GM21723 (cell line): ENCODE results near the gene BLTP1.
"Not testable (repeated sequence)": the region's sequence is repeated elsewhere in the genome, so short reads cannot be mapped to it uniquely, and the experiment has no call there.

Experiments
- ATAC-seq: cut with Tn5 transposase; IDR thresholded peaks from one replicate; pipeline ENCODE4 v1.9.1; 2021; ENCODE audit warnings: mild to moderate bottlenecking, moderate library complexity; ENCODE audit not compliant: unreplicated experiment

The BLTP1 gene, protein sequence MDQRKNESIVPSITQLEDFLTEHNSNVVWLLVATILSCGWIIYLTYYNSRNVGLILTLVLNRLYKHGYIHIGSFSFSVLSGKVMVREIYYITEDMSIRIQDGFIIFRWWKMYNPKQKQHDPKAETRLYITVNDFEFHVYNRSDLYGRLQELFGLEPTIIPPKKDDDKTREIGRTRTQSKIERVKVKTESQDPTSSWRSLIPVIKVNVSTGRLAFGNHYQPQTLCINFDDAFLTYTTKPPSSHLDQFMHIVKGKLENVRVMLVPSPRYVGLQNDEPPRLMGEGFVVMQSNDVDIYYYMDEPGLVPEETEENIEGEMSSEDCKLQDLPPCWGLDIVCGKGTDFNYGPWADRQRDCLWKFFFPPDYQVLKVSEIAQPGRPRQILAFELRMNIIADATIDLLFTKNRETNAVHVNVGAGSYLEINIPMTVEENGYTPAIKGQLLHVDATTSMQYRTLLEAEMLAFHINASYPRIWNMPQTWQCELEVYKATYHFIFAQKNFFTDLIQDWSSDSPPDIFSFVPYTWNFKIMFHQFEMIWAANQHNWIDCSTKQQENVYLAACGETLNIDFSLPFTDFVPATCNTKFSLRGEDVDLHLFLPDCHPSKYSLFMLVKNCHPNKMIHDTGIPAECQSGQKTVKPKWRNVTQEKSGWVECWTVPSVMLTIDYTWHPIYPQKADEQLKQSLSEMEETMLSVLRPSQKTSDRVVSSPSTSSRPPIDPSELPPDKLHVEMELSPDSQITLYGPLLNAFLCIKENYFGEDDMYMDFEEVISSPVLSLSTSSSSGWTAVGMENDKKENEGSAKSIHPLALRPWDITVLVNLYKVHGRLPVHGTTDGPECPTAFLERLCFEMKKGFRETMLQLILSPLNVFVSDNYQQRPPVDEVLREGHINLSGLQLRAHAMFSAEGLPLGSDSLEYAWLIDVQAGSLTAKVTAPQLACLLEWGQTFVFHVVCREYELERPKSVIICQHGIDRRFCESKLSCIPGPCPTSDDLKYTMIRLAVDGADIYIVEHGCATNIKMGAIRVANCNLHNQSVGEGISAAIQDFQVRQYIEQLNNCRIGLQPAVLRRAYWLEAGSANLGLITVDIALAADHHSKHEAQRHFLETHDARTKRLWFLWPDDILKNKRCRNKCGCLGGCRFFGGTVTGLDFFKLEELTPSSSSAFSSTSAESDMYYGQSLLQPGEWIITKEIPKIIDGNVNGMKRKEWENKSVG (N-terminal part only)

DNA sequence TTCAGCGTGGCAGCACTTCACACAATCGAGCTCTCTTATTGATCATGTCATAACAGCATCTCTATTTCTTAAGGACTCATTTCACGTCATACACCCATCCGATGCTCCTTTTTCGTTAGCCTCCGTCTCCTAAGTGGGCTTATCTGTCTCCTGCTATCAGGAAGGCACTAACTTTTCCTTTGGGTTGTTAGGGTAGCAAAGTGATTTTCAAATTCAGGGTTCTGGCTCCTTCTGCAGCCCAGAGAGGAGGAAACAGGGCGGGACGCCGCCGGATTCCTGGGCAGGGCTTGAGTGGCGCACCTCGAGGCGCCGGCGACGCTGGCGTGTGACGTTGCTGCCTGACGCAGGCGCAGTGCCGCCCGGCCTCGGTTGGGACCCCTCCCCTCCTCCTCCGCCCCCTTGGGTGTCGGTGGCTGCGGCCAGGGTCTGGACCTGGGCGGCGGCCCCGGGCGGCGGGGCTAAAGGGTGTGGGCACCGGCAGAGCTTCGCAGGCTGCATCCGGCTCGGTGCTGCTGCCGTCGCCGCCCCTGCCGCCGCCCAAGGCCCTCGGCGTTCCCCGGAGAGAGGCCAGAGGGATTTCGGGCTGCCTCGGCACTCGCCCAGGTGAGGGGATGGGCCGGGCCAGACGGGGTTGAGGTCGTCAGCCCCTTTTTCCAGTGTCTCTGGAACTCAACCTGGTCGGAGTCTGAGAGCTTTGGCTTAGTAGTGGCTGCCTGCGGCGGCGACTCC, at the start of gene BLTP1:
TSS of gene BLTP1 (plus strand) at position 350 of the 729 bp plus-strand sequence. CDS start 18,317 bp downstream, outside the sequence.
- peak; percentile 97 for ATAC-seq

DNA sequence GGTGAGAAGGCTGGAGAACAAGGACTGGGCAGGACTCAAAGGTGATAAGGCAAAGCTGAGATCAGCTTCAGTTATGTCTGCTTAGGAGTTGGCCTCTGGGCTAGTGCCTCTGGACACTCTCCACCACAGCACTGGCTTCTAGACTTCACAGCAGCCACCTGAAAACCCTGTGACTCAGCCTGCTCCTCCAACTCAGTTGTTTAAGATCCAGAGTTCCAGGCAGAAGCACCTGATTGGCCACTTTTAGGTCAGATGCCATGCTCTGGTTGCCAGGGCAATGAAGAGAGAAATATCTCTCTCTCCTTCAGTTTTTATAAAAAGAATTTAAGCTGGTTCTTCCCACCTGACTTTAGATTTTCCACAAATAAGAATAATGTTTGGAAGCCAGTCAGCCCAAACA, 47.9 kb upstream of the BLTP1 start:
- no peak for ATAC-seq

DNA sequence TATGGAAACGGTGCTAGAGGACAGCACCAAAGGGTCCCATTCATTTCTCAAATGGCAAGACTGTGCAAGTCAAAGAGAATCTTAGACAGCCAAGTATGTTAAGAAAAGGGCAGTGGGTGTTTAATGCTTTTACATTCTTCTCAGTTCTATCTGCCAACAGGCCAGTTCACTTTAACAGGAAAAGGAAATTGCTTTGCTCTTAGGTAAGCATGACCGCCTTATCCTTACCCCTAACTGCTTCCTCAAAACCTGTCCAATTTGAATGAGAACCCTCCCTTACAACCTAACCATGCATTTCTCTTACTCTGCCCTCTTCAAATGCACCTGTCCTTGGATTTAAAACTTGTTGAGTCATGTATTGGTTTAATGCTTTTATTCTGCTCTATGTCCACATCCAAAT, 44.5 kb upstream of the BLTP1 start:
- no peak for ATAC-seq

DNA sequence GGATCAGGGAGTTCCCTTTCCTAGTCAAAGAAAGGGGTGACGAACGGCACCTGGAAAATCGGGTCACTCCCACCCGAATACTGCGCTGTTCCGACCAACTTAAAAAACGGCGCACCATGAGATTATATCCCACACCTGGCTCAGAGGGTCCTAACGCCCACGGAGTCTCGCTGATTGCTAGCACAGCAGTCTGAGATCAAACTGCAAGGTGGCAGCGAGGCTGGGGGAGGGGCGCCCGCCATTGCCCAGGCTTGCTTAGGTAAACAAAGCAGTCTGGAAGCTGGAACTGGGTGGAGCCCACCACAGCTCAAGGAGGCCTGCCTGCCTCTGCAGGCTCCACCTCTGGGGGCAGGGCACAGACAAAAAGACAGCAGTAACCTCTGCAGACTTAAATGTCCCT, 41.8 kb upstream of the BLTP1 start:
- ATAC-seq = not testable (repeated sequence)

DNA sequence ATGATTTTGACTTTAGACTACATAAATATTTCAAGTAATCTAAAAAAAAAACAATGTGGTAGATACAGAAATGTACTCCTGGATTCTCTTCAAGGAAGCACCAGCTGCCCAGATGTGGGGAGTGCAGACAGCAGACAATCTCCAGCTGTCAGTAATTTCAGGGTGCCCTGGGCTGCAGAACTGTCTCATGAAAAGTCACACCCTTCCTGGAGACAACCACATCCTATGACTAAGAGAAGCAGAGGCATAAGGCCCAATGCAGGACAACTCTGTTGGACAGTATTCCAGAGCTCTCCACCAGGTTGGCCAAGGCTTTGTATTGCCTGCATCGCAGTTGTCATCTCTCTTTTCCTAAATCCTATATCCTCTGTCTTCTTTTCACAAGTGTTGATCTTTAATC, 34.4 kb upstream of the BLTP1 start:
- ATAC-seq = no peak

DNA sequence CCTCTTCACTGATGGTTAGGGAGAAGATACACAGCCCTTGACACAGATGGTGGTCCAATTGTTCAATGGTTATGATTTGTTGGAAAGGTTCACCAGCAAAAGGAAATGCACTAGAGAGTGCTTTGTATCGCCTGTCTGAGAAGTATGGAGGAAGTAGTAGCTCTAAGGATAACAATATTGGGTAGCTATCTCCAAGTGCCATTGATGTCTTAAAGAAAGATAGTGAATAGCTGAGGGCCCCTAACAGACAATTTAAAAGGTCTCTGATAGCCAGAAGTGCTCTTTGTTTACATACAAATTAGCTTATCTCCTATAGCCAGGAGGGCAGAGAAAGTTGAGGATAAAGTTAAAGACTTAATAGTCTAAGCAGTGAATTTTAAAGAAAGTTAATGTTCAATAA, 33.9 kb upstream of the BLTP1 start:
- no peak for ATAC-seq

DNA sequence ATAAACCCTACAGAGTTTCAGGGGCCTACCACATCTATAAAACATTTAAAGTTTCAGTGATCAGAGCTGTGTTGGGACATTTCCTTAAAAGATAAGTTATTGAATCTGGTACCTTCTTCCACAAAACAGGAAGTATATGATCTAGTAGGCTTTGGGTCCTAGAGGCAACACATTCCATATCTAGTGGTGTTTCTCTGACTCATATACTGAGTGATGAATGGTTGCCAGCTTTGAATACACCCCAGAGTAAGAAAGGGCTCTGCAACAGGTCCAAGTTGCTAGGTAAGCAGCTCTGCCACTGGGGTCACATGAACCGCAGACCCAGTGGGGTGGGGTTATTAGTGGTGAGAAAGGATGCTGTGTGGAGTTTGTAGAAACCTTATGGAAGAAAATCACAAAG, 32.4 kb upstream of the BLTP1 start:
- no peak for ATAC-seq

DNA sequence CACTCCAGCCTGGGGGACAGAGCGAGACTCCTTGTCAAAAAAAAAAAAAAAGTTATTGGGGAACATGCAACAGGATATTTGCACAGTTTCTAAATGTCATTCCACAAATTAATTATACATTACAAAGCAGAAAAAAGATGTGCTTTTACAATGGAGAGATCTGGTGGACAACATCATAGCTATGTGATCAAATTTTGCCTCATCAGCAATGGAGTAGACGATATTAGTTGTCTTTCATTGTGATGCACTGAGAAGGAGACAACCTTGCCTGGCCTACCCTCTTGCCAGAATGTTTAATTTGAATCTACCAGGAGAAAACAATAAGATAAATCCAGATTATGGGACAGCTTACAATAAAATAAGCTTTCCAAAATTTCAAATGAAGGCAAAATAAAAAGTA, 30.5 kb upstream of the BLTP1 start:
- ATAC-seq = no peak

DNA sequence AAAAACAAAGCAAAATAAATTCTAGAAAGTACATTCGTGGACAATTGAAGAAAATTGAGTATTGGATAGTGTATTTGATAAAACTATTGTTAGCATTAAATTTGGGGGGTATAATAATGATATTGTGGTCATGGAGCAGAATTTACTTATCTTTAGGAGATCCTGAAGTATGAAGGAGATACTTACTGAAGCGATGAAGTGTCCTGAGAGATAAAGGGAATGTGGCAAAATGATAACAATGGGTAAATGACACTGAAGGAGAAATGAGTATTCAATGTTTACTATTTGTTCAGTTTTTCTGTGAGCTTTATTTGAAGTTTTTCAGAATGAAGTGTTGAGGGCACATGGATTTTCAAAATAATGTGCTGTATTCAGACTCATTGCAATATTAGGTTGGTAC, 30.0 kb upstream of the BLTP1 start:
- no peak for ATAC-seq

DNA sequence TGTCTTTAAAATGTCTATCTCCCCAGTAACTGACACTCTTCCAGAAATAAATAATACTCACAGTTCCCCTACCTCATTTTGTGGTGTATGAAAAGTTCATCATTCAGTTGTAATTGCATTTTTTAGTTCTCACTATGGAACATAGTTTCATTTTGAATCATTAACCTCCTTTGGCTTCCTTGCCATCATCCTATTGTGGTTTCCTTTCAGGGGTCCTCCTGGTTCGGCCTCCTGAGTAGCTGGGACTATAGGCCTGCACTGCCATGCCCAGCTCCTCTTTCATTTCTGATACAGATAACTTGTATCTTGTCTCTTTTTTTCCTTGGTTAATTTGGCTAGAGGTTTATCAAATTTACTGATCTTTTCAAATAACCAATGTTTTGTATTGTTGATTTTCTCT, 23.1 kb upstream of the BLTP1 start:
- ATAC-seq = no peak

DNA sequence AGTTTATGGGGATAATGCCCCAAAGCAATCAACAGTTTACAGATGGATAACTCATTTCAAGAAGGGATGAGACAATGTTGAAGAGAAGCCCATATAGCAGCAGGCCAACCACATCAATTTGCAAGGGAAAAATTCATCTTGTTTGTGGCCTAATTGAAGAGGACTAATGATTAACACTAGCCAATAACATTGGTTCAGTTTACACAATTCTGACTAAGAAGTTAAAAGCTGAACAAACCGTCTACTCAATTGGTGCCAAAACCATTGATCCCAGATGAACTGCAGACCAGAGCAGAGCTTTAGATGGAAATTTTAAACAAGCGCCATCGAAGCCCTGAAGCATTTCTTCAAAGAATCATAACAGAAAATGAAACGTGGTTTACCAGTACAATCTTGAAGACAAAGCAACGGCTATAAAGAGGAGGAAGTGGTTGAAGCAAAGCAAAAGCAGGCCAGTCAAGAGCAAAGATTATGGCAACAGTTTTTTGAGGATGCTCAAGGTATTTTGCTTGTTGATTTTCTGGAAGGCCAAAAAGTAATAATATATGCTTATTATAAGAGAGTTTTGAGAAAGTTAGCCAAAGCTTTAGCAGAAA, 20.5 kb upstream of the BLTP1 start:
- ATAC-seq = no peak

DNA sequence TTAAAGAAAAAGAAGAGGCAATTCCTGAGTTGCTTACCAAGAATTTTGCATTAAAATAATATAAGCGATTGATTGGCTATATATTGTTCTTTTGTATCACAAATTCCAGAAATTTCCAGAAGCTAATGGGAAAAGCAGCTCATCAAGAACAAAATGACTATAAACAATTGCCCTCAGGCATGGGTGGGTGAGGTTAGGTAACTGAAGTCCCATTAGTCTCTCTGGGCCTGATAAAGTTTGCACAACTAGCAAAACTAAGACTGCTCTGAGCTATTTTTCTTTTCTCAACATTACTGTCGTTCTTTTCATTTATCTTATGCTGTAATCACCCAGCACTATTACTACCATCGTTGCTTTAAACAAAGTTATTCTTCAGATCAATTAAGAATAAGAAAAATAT, 19.2 kb upstream of the BLTP1 start:
- ATAC-seq = no peak

DNA sequence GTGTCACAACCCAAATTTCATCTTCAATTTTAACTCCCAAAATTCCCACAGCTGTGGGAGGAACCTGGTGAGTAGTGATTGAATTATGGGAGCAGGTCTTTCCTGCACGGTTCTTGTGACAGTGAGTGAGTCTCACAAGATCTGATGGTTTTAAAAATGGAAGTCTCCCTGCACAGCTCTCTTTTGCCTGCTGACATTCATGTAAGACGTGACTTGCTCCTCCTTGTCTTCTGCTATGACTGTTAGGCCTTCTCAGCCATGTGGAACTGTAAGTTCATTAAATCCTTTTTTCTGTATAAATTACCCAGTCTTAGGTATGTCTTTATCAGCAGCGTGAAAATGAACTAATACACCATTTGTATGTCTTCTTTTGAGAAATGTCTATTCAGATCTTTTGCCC, 13.0 kb upstream of the BLTP1 start:
- no peak for ATAC-seq

DNA sequence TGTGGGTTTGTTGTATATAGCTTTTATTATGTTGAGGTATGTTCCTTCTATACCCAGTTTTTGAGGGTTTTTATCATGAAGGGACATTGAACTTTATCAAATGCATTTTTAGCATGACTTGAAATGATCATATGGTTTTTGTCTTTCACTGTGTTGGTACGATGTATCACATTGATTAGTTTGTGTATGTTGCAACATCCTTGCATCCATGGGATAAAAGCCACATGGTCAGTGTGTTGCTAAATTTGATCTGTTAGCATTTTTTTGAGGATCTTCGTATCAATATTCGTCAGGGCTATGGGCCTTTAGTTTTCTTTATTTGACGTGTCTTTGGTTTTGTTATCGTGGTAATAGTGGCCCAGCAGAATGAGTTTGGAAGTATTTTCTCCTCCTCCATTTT, 11.3 kb upstream of the BLTP1 start:
- ATAC-seq = no peak

DNA sequence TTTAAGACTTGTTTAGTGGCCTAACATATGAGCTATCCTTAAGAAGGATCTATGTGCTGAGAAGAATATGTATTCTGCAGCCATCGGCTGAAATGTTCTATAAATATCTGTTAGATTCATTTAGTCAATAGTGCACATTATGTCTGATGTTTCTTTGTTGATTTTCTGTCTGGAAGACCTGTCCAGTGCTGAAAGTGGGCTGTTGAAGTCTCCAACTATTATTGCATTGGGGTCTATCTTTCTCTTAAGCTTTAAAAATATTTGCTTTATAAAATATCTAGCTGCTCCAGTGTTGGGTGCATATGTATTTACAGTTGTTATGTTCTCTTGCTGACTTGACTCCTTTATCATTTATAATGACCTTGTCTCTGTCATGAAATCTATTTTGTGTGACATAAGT, 9.4 kb upstream of the BLTP1 start:
- no peak for ATAC-seq

DNA sequence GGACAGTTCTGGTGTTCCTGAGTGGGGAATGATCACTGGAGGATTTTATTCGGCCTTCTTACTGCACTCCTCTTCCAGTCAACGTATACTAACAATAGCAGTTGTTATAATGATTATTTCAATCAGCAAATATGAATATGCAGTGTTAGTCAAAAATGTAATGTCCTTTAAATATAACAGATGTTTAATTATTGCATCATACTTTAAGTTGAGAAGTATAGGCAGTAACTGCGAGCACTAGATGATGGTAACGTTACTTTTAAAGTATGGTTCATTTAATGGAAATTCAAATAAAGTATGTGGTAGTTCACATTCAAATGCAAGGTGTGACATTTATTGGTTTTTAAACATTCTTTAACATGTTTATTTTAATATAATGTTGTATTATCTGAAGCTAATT, 5.5 kb upstream of the BLTP1 start:
- no peak for ATAC-seq

DNA sequence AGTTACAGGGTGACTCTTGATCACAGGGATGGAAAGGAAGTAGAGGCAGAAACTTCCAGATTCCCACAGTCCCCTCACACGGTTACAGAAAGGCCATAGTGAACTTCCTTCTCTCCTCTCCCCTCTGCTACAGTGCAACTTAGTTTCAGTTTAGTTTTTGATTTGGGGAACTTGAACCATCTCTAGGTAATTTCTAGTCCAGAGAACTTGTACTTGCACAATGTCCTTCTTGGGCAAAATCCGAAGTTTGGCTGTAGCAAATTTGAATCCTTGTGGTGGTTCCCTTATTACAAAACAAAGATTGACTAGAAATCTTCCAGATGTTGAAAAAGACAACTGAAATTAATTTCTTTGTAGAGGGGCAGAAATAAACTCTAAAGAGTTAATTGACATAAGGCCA, 1.2 kb upstream of the BLTP1 start:
- no peak for ATAC-seq

DNA sequence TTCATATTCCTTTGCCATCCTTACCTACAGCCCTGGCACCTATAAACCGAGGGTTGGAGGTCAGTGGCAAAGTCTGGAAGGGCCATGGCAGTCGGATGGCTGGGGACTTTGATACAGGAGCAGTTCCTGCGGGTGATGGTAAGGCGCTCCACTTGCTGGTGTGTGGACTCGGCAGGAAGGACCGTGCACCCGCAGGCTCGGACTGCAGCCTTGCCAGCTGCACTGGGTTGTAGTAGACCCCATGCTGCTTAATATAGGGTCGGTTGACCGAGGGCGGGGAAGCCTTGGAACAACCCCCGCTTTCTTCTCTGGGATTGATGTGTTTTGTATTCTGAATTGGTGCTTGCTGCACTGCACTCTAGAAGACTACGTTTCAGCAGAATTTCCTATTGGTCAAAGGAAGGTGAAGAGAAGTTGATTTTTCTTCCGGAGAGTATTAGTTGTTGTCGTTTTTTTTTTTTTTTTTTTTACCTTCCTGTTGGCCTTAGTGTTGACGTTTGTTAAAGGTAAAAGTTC, 638 bp downstream of the BLTP1 start:
- ATAC-seq = peak; percentile 60

DNA sequence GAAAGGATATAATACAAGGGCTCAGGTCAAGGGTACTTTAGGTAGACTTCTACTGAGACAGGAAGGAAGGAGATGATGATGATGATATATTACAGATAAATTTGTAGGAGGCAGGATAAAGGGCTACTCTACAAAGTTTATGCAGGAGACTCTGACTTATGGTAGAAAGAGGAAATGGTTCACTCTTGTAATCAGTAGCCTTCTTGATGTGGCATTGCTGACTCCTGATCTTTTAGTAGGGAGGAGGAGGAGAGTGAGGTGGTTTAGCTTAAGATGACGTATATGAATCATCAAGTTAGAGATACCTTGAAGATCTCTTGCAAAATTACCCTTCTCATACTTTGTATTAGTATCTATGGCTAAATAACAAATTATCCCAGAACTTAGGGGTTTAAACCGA, 4.7 kb downstream of the BLTP1 start:
- ATAC-seq = no peak

DNA sequence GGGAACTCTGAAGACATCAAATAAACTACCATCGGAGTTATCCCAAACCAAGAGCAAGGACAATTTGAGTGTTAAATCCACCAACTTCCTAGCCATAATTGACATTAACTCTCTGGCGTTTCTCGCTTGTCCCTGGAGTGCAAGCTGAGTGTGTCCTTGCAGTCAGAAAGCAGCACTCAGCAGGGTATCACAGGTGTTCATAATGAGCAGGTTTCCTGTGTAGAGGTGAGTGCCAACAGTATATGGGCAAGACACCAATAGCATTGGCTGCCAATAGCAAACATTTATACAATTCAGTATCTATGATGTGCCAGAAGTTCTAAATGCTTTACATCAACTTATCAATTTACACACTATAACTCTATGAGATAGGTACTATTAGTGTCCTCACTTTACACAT, 11.2 kb downstream of the BLTP1 start:
- ATAC-seq = no peak
